GM19240 (cell line): ENCODE results near the gene AGA.
A peak's percentile ranks its signal among the peaks of the same experiment; 100 is the strongest.

ENCODE experiments used
- DNase-seq: peaks from one replicate; pipeline ENCODE4 v3.0.0; 2011; ENCODE audit warnings: low spot score; ENCODE audit not compliant: insufficient read length

The AGA gene

DNA sequence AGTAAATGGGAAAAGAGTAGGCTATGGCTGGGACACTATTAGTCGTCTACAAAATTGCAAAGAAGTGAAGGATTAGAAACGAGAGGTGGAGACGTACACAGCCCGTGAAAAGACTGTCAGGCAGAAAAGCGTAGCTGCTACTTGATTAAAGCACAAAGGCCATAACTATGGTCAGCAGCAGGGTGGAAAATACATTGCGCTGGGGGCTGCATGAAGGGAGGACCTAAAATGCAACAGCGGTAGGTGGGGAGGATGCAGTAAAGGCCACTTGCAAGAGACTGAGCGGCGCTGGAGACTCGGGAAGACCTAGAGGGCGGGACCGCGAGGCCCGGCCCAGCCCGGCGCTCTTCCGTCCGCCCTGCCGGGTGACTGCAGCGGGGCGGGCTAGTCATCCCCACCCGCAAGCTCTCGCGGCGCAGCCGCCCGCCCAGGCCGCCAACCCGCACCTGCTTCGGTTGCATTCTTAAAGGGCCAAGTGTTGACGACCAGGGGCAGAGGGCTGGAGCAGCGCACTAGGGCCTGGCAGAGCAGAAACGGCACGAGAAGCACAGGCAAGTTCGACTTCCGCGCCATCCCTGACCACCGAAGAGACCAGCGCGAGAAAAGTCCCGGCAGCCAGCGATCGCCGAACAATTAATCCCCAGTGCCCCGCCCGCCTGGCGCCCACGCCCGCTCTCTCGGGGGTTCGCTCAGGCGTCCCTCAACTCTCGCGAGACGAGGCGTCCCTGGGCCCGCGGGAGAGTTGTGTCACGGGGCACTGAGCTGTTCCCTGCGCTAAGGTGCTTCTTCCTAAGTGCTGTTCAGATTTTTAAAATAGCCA is at the start of gene AGA:
TSS of gene AGA (minus strand) at position 635 of the 820 bp plus-strand sequence. CDS start at position 573, 62 bp downstream.
- DNase-seq = peak; percentile 80

DNA sequence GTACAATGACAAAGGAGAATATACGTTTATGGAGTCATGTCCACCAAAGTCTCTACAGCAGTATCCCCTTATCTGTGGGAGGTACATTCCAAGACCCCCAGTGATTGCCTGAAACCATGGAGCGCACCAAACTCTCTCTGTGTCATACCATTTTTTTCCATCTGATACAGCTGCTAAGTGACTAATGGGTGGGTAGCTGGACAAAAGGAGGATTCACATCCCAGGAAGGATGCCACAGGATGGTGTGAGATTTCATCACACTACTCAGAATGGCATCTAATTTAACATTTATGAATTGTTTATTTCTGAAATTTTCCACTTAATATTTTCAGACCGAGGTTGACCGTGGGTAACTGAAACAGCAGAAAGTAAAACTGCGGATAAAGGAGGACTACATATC is 49.8 kb upstream of the AGA start:
- DNase-seq = no peak

DNA sequence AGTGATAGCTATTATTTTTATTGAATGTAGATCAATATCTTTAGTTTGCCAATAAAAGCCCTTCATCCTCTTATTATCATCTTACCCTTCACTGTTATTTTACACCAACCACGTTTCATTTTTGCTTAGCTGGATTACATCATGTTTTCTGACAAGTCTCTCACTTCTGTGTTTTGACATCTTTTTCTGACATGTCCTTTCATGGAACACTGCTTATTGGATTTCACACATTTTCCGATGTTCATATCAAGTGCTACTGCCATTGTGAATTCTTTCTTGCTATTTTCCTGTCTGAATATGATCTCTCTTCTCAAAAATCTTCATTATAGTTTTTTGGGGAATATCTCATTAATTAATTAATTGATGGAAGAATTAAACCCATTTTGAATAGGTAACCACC is 48.5 kb upstream of the AGA start:
- DNase-seq = no peak

DNA sequence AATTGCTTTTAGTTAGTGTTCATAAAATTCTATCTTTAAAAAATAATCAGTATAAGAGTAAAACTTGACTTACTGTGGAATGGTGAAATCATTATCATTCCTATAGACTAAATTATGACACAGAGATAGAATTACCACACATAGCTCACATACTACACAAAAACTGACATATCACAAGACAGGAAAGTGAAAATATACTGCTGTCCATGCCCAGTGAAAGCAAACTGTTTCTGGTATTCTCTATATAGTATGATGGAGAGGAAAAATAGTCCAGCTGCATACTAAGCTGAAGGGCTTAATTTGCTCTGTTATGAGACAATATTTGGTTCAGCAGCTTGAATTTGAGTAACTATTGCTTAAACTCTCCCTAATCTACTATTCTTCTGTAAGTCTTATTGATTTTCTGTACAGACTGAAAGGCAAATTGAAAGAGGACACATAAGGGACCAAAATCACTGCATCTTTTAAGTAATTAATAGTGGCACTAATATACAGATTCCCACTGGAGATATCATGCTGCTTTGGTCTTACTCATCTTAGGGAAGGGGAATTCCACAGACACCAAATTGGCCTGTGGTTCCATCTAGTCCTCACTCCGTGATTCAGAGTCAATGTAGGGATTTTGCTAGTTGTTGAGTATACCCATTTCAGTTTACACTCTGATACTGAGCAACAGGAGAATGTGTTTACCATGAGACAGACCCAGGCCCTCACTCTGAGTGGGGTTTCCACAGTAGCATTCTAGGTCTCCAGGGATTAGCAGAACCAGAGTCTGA is 47.4 kb upstream of the AGA start:
- no peak for DNase-seq

DNA sequence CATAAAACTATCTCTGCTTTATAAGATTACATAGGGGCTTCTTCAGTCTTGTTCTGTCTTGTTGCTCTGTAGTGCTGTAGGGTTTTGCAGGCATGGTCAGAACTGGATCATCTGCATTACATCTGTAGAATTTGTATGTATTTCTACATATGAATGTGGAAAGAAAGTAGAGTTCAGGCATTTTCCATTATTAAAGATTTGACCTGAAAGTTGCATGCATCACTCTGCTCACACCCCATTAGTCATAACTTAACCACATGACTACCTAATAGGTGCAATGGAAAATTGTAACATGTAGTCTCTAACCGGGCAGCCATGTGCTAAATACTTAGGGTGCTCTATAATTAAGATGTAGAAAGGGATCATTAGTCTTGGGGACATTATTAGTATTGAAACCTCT is 45.7 kb upstream of the AGA start:
- DNase-seq = no peak

DNA sequence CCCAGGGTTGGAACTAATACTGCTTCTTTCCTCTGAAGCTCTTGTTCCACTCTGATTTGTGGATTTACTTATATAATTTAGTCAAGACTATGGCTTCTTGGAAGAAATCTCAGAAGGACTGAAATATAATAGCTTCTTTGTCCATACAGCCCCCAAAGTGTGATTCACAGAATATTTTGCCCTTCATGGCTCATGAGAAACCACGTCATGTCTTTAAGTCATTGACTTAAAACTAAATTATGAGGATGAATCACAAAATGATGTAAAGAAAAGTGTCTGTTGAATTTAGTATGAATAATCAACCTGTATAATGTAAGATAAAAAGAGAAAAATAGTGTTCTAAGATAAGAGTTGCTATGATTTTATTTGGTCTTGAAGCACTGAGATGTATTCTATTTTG is 43.3 kb upstream of the AGA start:
- no peak for DNase-seq

DNA sequence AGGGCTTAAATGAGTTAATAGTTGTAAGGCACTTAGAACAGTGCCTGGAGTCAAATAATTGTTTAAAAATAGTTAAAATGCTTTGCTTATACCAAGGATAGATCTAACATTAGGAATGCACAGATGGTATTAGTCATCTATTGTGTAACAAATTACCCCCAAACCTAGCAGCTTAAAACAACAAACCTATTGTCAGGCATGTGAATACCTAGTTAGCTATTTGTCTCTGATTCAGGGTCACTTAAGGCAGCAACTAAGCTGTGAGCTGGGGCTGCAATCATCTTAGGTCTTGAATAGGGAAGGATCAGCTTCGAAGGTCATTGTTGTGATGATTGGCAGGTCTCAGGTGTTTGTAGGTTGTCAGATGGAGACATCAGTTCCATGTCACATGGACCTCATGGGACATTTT is 42.4 kb upstream of the AGA start:
- DNase-seq = no peak

DNA sequence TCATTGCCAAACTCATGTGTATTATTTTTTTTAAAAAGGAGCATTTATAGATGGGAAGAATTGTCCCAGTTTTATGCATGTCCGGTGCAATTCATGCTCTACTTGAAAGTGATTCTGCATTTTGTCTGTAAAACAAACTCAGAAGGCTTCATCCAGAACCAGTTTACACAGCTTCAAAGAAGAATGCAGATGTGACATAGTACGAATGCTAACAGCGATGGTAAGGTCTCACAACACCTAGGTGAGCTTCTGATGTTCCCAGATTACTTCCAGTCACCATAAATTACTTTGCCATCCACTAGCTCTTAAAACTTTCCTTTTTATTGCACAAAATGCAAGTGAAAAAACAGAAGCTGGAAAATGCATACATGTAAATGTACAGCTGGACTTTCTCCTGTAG is 41.5 kb upstream of the AGA start:
- no peak for DNase-seq

DNA sequence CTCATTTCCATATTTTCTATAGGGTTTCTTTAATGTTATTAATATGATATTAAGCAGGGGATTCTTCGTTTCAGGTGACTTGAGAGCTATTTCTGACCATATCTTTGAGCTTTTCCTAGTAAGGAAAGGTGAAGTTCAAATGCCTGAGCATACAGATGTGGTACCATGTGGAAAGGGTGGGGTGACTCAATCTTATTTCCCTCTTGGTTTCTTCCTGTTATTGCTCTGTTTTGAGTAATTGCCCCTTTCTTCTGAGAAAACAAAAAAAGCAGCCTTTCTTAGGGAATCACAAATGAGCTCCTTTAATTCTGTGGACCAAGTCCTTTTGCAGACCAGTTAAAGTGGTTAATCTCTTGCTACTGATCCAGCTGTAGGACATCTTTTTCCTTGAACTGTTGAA is 41.0 kb upstream of the AGA start:
- no peak for DNase-seq

DNA sequence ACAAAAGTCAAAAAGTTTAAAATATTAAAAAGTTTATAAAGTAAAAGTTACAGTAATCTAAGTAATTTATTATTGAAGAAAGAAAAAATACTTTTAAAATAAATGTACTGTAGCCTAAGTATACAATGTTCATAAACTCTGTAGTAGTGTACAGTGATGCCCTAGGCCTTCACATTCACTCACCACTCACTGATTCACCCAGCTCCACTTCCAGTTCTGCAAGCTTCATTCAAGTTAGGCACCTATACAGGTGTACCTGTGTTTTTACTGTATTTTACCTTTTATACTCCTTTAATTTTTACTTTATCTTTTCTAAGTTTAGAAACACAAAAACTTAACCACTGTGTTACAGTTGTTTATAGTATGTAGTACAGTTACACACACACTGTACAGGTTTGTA is 40.1 kb upstream of the AGA start:
- no peak for DNase-seq

DNA sequence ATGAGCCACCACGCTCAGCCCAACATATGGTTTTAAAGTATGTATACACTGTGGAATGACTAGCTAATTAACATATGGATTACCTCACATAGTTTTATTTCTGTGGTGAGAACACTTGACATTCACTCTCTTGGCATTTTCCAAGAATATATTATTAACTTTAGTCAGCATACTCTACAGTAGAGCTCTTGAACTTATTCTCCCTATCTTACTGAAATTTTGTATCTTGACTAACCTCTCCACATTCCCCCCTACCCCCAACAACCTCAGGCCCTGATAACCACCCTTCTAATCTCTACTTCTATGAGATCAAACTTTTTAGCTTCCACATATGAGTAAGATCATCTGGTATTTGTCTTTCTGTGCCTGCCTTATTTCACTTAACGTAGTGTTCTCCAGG is 38.6 kb upstream of the AGA start:
- DNase-seq = no peak

DNA sequence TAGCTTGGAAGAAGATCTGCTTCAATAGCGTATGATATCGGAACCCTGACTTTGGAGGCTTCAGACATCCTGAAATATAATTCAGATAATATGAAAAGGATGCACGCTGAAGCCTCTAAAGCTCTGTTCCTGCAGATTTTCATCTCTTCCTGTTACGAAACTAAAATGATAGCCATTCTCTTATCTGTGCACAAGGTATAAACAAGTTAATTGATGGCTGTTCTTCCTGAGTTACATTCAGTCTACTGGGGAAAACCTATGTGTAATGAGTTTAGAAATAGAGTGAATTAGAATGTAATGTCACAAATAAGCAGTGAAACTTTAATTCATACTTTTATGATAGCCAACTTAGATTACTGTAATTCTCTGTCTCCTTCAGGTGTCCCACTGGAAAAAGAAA is 36.8 kb upstream of the AGA start:
- no peak for DNase-seq

DNA sequence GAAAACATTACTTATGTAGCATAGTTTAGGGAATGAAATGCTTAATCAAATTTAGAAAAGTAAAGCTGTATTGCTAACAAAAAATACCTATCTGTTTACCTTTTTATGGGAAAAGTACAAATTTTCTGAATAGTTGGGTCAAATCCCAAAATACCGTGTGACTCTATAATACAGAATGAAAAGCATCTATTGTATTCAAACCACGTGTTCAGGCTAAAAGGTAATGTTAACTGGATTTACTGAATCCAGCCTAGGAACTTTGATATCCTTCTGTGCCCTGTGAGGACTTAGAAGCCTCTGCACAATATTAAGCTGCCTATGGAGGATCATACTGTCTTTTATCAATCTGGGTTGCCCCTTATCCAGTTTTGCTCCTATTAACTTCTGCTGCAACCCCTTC is 36.3 kb upstream of the AGA start:
- DNase-seq = no peak

DNA sequence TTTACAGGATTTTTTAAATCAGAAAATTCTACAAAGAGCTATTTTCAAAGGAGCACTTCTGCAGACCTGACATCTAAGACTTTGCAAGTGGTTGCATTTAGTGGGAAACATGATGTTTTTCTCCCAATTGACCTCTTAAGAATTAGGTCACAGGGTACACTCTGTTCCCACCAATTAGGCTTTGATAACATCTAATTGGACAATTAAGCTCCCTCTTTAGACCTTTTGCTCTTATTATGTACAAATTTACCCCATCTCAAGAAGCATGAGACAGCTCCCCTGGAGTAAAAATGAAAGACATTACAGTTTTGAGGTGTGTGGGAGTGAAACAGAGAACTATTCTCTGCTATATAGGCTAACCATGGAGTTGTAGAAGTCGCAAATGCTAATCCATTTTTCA is 31.8 kb upstream of the AGA start:
- no peak for DNase-seq

DNA sequence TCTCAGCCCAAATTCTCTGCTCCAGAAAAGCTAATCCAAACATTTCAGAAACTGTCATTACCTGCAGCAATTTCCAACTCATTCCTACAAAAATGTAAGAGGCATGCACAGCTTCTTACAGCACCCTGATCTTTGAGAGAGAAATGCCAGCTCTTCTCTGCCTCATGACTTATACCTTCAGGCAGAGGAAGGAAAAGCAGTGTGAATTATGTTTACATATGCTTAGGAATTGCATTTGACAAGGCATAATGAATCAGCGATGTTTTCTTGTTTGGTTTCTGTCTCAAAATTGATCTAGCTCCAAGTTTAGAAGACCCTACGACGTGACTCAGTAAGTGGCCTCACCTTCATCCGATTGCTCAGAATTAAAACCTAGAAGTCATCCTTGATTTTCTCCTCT is 21.8 kb upstream of the AGA start:
- no peak for DNase-seq

DNA sequence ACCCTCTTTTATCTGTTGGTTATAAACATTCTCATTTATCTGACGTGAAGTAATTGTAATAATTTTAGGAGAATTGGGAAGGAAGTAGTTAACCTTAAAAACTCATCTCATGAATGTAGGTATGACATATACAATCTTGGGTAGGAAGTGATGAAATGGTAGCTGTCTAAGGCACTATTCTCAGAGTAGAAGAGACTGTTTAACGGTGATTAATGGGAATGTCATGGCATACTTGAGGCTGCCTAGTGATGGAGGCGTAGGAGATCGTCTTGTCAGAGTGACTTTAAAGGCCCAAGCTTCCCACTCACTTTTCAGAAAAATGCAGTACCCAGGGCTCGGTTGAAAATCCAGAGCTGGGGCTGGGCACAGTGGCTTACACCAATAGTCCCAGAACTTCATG is 19.4 kb upstream of the AGA start:
- no peak for DNase-seq

DNA sequence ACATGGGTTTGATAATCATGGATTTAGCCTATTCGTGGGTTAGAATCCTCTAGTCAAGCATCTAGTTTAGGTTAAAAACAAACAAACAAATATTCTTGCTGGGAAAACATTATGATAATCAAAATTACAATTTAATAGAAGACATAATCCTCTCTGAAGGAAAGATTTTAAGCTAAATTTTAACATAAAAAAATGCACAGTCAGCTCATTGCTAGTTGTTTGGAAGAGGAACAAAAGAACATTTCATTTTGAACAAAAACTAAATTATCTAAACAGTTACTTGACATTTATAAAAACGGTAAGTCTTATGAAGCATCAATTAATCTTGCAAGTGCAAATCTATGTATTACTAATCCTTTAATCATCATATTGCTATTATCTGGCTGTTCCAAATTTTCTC is 18.2 kb upstream of the AGA start:
- DNase-seq = no peak

DNA sequence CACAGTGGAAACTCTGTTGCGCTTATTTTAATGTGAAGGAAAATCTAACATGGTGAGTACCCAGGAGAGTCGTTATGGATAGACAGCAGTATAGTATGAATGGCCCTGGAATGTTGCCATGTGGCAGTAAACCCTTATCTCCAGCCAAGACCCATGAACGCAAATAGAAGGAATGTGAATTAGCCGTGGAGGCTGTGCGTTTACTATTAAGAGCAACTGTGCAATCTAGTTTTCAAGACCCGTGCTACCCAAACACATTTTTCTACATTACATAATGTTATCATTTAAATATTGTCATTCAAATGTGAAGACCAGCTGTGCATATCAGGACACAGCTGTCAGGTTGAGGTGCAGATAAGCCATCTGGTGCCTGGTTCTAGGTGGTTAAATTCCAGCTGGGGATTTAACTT is 13.3 kb upstream of the AGA start:
- no peak for DNase-seq

DNA sequence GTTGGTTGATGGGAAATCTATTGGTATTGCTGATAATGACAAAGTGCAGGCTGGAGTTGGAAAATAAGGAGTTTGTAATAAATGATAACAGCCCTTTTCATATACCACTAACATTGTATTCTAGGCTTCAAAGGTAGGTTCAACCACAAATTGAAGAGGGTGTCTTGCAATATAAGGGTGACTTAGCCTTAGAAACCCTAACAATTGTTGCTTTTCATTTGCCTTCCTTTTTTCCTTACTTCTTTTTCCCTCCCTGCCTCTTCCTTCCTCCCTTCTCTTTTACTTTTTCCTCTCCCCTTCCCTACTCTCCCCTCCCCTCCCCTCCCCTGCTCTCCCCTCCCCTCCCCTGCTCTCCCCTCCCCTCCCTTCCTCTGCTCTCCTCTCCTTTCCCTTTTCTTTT is 10.9 kb upstream of the AGA start:
- DNase-seq = no peak

DNA sequence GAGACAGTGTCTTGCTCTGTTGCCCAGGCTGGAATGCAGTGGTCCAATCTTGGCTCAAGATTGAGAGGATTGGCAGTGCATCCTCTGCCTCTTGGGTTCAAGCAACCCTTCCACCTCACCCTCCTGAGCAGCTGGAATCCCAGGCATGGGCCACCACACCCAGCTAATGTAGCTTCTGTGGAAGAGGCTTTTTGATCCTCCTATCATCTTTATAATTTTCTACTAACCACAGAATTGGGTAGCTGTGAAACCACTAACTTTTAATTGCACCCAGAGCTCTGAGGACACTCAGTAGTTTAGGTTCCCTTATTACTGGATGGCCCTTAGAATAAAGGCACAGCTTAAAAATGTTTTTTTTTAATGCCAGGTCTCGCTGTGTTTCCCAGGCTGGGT is 8.9 kb upstream of the AGA start:
- no peak for DNase-seq

DNA sequence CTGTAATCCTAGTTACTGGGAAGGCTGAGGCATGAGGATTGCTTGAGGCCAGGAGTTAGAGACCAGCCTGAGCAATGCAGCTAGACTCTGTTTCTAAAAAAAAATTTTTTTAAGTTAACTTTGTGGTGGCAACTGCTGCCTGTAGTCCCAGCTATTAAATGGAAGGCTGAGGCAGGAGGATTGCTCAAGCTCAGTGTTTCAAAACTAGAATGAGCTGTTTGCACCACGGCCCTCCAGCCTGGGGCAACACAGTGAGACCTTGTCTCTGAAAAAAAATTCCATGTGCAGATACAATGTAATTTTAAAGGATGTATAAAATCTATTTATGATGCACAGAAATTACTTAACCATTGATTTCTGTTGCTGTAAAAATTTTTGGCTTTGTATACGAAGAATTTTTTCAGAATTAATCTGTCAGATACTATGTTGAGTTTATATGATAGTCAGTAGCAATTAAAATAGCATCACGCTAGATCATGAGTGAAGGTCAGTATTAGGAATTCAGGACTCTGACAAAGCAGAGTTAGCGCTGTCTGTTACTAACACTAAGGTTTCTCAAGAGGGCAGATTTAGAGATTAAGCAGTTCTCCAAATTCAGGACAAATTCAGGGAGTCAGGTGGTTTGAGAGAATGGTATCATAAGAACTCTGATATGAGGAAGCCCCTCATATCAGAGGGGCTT is 8.3 kb upstream of the AGA start:
- DNase-seq = no peak

DNA sequence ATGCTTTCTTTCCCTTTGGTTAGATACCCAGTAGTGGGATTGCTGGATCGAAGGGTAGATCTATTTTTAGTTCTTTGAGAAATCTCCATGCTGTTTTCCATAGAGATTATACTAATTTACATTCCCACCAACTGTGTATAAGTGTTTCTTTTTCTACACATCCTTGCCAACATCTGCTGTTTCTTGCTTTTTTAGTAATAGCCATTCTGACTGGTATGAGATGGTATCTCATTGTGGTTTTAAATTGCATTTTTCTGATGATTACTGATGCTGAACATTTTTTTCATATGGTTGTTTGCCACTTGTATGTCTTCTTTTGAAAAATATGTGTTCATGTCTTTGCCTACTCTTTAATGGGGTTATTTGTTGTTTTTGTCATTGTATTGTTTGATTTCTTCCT is 6.6 kb upstream of the AGA start:
- no peak for DNase-seq
